Activated gamma-delta T cell treated with Interleukin-2 at 50 U/mL for 16 hours (primary cell): ENCODE measurements around the gene GAS2L1.

Experiments used
- DNase-seq: peaks from one replicate; pipeline ENCODE4 v3.0.0-alpha.2; 2020

GAS2L1 gene

GRCh38 chr22:29306175-29306834, at the start of gene GAS2L1:
Gene GAS2L1 (plus strand): TSS chr22:29306650. CDS start chr22:29308106, 1,456 bp downstream.
- DNase-seq, result peak; percentile 21

DNA sequence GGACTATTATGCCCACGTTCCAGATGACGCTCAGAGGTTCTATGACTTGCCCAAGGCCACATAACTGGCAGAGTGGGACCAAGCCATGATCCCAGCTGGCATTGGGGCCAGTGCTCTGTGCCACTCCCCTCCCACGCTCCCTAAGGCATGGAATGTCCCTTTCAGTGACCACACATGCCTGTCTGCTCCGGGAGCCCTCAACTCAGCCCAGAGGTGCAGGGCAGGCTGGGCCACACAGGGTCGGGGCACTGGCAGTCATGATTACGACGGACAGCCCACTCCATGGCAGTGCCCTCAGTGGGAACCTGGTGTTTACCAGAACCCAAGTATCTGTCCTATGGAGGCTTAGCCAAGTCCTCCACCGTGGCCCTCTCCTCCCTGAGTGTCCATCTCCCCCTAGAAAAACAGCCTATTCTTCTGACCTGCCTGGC, 48.7 kb upstream of the GAS2L1 start:
- no peak for DNase-seq

DNA sequence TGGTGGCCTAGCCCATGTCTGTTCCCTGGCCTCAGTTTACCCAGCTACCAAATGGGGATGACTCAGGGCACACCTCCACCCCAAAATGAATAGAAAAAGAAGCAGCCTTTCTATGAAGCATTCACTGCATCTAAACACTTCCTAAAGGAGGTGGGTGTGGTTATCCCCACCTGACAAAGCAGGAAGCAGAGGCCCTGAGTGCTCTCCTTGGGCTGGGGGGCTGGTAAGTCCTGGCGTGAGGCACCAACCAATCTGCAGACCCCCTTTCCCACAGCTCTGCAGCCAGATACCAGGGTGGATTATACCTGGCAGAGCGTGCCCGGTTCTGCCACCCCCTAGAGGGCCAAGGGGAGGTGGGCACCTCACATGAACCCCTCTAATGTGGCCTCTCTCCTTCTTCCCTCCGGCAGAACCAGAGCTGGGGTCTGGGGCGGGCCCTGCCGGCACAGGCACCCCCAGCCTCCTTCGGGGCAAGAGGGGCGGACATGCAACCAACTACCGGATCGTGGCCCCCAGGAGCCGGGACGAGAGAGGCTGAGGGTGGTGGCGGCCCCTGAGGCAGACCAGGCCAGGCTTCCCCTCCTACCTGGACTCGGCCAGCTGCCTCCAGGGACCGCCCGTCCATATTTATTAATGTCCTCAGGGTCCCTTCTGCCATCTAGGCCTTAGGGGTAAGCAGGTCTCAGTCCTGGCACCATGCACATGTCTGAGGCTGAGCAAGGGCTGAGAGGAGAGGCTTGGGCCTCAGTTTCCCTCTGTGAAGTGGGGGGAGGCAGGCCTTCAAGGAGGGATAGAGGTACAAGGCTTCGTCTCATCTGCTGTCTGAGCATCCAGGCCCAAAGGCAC, 47.8 kb upstream of the GAS2L1 start:
- no peak for DNase-seq

DNA sequence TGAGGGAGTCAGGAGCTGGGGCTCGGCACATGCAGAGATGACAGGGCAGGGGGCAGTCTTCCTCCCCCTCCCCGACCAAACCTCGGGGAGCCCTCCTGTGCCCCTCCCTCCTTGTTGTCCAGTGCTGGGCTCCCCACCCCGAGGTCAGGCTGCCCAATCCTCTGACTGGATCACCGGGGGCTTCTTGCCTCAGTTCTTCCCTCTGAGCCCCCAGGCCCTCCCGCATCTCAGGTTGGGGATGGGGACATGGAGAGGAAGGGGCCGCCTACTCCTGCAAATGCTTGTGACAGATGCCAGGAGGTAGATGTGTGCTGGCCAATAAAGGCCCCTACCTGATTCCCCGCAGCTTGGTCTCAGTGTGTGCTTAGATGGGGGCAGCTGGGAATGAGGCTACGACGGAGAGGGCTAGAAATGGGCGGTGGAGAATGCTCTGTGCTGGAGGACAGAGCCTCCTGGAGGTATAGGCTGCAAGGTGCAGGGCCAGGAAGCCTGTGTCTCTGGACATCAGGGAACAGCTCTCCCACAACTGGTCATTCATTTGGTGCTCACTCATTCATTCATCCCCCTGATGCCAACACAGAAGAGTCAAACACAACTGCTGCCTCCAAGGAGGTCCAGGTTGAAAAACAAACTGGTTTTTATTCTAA, 47.1 kb upstream of the GAS2L1 start:
- no peak for DNase-seq

DNA sequence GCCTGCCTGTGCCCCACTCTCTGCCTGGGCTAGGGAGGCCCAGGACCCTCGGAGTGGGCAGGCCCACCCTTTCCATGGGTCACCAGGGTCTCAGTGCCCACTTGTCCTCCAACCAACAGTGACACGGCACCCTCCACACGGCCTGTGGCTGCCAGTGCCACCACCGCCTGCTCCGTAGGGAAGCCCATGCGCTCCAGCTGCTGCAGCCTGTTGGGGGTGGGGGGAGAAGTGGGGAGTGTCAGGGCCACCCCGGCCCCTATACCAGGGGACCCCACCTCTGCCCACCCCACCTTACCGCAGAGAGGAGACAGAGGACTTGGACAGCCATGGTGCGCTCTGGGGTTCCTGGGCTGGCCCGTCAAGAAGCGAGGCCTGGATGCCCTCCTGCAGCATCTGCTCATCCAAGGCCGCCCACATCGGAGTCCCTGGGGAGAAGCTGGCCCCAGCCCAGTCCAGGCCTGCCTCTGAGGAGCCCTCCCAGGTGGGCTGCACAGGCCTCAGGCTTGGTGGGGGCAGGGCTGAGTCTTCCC, 46.4 kb upstream of the GAS2L1 start:
- DNase-seq, result no peak

GRCh38 chr22:29260601-29261315, 45.7 kb upstream of the GAS2L1 start:
- no peak for DNase-seq

DNA sequence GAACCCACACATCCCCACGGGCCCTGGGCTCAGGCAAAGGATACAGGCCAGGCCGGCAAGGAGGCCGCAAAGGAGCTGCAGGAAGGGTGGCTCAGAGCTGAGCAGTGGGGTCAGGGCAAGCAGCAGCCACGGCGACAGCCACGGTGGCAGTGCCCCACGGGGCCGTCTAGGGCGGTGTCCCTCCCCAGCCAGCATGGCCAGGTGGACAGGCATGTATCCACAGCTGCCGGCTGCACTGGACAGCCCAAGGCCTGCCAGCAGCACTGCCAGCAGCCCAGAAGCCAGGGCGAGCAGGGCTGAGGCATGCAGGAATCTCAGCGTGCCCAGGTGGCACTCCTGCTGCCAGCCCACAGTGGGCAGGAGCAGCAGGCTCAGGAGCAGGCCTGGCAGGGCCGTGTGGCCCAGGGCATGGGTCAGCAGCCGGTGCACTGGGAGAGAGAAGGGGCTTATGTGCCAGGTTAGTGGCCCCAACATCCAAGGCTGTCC, 42.6 kb upstream of the GAS2L1 start:
- DNase-seq, result no peak

- DNase-seq, result no peak
Measured at GRCh38 chr22:29265305-29265704, 41.1 kb upstream of the GAS2L1 start.

- DNase-seq, result no peak
Measured at GRCh38 chr22:29265929-29266328, 40.5 kb upstream of the GAS2L1 start.

DNA sequence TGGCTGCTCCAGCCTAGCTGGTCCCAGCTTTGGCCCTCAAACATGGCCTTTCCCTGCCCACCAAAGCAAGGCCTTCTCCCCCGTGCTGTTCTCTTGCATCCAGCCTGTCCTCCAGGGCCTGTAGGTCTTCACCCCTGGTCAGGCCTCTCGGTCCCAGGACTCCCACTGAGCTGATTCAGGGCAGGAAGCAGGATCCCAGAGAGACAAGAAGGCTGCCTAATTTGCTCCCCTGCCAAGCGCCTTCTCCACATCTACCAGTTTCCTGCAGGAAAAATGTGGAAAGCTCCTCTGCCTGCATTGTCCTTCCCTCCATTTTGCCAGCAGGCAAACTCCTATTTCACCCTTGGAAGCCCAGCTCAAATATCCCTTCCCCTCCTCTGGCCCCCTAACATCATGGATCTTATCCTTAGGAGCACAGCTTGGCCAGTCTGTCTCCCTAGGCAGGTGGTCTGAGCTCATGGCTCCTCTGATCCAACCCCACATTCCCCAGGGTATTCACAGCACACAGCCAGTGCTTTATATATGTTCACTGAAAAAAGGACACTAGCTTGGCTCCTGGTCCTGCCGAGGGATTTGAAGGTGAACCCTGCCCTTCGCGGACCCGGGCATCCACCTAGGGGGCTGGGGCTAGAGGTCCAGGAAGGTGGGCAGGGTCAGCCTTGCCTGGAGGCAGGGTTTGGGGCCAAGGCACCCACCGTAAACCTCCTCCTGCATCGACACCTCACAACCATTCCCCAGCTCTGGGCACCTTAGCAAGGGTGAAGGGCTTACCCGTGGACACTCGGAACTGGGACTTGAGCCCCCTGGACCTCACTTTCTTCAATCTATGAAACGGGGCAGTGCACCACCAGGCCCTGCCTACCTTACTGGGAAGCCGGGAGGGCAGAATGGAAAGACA, 39.6 kb upstream of the GAS2L1 start:
- no peak for DNase-seq

GRCh38 chr22:29267462-29267857, 39.0 kb upstream of the GAS2L1 start:
- DNase-seq, result no peak

GRCh38 chr22:29267858-29268510, 38.5 kb upstream of the GAS2L1 start, which contains the start of the genes EWSR1 and RHBDD3:
Gene EWSR1 (plus strand): TSS chr22:29268268. CDS start chr22:29268337, 69 bp downstream.
Gene RHBDD3 (minus strand): TSS chr22:29267981. CDS start chr22:29265626, 2,355 bp downstream.
- peak; percentile 95 for DNase-seq

DNA sequence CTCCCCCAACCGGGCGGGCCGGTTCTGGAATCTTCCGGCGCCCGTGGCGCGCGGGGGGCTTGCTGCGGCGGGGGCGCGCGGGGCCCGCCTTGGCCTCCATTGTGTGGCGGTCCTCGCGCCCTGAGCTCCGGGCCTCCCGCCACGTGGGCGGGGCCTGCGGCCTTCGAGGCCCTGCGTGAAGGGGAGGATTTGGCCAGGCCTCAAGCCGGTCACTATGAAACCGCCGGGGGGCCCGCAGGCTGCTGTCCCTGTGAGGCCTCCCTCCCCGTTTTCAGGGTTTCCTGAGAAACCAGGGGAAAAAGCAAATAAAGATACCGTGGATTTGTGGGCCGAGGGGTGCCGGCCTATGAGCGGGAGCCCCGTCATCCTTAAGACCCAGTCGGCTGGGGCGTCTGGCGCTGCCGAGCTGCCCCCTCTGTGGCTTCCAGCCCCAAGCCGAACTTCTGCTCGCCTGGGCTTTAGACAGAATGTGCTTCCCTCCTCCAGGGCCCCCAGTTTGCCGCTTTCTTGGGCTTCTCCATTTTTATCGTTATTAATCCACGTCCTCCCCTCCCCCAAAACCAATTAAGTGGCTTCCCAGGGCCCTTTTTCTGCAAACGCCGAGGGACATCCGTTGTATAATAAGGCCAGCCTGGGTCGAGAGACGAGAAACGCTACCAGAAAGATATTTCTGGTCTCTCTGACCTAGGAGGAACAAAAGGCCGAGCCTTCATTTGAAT, 37.8 kb upstream of the GAS2L1 start:
- DNase-seq, result peak; percentile 28

DNA sequence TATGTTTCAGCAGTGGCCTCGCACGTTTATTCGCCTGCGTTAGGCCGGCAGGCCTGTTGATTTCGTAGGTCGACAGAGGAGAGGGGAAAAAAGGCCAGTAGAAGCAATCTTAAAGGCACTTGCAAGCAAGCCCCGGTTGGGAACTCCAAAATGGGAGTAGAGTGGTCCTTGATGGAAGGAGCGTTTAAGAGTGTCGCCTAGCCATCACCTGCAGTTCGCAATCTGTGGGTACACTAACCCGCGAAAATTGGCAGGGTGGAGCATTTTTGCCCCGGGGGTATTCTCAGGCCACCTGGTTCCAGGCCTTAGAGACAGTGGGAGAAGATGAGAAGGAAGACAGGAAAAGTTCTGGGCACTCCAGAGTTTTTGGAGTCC, 37.2 kb upstream of the GAS2L1 start:
- no peak for DNase-seq

GRCh38 chr22:29269731-29270474, 36.5 kb upstream of the GAS2L1 start:
- no peak for DNase-seq

DNA sequence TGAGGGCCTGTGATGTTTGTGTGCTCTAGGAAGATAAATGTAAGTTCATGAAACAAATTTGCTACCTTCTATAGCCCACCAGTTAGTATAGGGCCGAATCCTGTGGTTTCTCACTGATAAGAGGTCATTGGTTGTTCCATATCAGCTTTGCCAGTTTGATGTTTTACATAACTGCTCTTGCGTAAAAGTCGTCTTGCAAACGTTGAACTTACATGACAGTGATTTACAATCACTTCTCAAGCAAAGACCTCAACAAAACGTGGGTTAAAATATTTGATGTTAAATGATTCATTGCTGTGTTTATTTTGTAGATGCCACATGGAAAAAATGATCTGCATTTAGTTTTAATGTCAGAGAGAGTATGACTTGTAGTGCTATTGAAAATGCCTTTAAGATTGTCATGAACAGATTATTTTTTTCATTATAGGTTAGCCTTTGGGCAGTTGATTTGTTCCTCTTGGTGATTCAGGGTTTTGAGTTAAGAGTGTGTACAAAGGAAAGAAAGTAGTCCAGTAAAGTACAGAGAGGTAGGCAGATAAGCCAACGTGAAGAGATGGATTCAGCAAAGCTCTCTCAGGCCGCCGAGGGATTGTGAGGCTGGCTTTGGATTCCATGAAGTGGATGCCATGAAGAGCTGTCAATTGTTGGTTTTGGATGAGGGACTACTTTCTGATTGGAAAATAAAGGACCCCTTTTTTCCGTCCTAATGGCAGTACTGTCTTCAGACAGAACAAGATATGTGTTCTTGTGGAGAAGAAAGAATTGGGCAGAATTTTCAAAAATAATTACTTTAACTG, 35.8 kb upstream of the GAS2L1 start:
- DNase-seq, result no peak

- DNase-seq, result no peak
Measured at GRCh38 chr22:29272624-29273023, 33.8 kb upstream of the GAS2L1 start.

- DNase-seq, result no peak
Measured at GRCh38 chr22:29275167-29275566, 31.3 kb upstream of the GAS2L1 start.
